GM12878 (cell line): Measurements from ENCODE around the gene CSRP1. TPM values are rescaled to one million over a fixed set of nuclear protein-coding genes. Genes with fewer than 3 reads are reported as not detected.

Source experiments
- ATAC-seq: fragments of 200-7000 bp; cut with Tn5 transposase; 3 replicates; pipeline ENCODE4 v1.9.1; 2020; ENCODE audit warnings: mild to moderate bottlenecking, moderate library complexity
- BruUV-seq: library from RNA; stranded (reverse); fragments of 400-500 nt; replicated peaks from 2 replicates; lab custom pipeline; 2021; lab: Mats Ljungman, UMichigan
- CTCF ChIA-PET: fragments of 300-600 bp; sonication (Branson Sonifier 250); formaldehyde crosslinking; extraction: SDS; loops from one replicate; lab custom pipeline; 2021; ENCODE audit warnings: inconsistent platforms; lab: Yijun Ruan, JAX
- POLR2A ChIA-PET: fragments of 350-600 bp; formaldehyde crosslinking; extraction: SDS; loops from one replicate; lab custom pipeline; 2021; ENCODE audit warnings: inconsistent platforms; lab: Charles Lee
- RAD21 ChIA-PET: fragments of 300-600 bp; sonication (Branson Sonifier 250); formaldehyde crosslinking; loops from one replicate; lab custom pipeline; 2023; ENCODE audit warnings: antibody characterized with exemption; ENCODE audit not compliant: unreplicated experiment; lab: Charles Lee
- SMC1A ChIA-PET: fragments of 300-600 bp; sonication (Branson Sonifier 250); formaldehyde crosslinking; loops from one replicate; lab custom pipeline; 2023; ENCODE audit not compliant: unreplicated experiment, uncharacterized antibody; lab: Charles Lee
- DNase-seq: peaks from one replicate; pipeline ENCODE4 v3.0.0-alpha.2; 2011; ENCODE audit warnings: low read depth, low spot score
- FAIRE-seq: peaks from 3 replicates; lab custom pipeline; 2011; peaks lifted over from hg19 to GRCh38; lab: Jason Lieb, UNC
- H2AFZ ChIP-seq: 2 replicates; pipeline ENCODE4 v1.6.0; 2011; ENCODE audit warnings: low read depth, low read length, control low read depth; ENCODE audit not compliant: control insufficient read depth
- H3K27ac ChIP-seq: 2 replicates; pipeline ENCODE4 v1.5.1; 2011; ENCODE audit warnings: control low read depth; ENCODE audit not compliant: control insufficient read depth, insufficient read depth
- H3K27me3 ChIP-seq, 2 experiments: replicated peaks in 1 of 2; 2 replicates each; pipeline versions ENCODE4 v1.6.0 to v1.6.1; 2011; ENCODE audit warnings: low read length in 1 of 2; ENCODE audit not compliant: control insufficient read depth in 2 of 2, insufficient read depth in 2 of 2
- H3K36me3 ChIP-seq, 2 experiments: 2 replicates each; pipeline ENCODE4 v1.5.1; 2011; ENCODE audit warnings: low read length in 1 of 2; ENCODE audit not compliant: control insufficient read depth in 2 of 2, insufficient read depth in 2 of 2
- H3K4me1 ChIP-seq: 2 replicates; pipeline ENCODE4 v1.6.1; 2011; ENCODE audit warnings: mild to moderate bottlenecking, low read length, moderate library complexity, mixed read lengths; ENCODE audit not compliant: control insufficient read depth, insufficient read depth
- H3K4me2 ChIP-seq: 2 replicates; pipeline ENCODE4 v1.6.0; 2011; ENCODE audit warnings: control low read depth; ENCODE audit not compliant: control insufficient read depth, insufficient read depth
- H3K4me3 ChIP-seq: fragments of 200-600 bp; sonication (generic); 2 replicates; pipeline ENCODE4 v1.5.1; 2016
- H3K79me2 ChIP-seq: 2 replicates; pipeline ENCODE4 v1.6.0; 2011; ENCODE audit warnings: low read length; ENCODE audit not compliant: control insufficient read depth, insufficient read depth
- H3K9ac ChIP-seq: 2 replicates; pipeline ENCODE4 v1.8.0; 2011; ENCODE audit warnings: low read length, control low read depth, mixed read lengths; ENCODE audit not compliant: control insufficient read depth, insufficient read depth
- H3K9me3 ChIP-seq: replicated peaks from 3 replicates; pipeline ENCODE4 v1.5.1; 2011; ENCODE audit warnings: mild to moderate bottlenecking, low read length; ENCODE audit not compliant: control insufficient read depth, insufficient read depth
- H4K20me1 ChIP-seq: 2 replicates; pipeline ENCODE4 v1.6.0; 2011; ENCODE audit not compliant: control insufficient read depth, insufficient read depth
- CREM ChIP-seq: IDR thresholded peaks from 2 replicates; pipeline ENCODE4 v1.6.1; 2014; ENCODE audit warnings: antibody characterized with exemption, low read depth
- LARP7 ChIP-seq: fragments of 450-650 bp; IDR thresholded peaks from 2 replicates; pipeline ENCODE4 v1.6.1; 2017; ENCODE audit warnings: mild to moderate bottlenecking
- SMC3 ChIP-seq: IDR thresholded peaks from 2 replicates; pipeline ENCODE4 v1.6.1; 2011; ENCODE audit warnings: low read length, improper control_type of control experiment, borderline replicate concordance
- SPI1 ChIP-seq: IDR thresholded peaks from 2 replicates; pipeline ENCODE4 v1.6.1; 2011; ENCODE audit warnings: low read depth, mild to moderate bottlenecking, low read length, moderate library complexity, borderline replicate concordance; ENCODE audit not compliant: insufficient read depth
- SUPT20H ChIP-seq: IDR thresholded peaks from 2 replicates; pipeline ENCODE4 v1.6.1; 2011; ENCODE audit warnings: low read depth, mild to moderate bottlenecking, low read length, moderate library complexity, borderline replicate concordance; ENCODE audit not compliant: control insufficient read depth
- TCF12 ChIP-seq: IDR thresholded peaks from 2 replicates; pipeline ENCODE4 v1.6.1; 2011; ENCODE audit warnings: low read depth, mild to moderate bottlenecking, low read length
- WGBS: methylation state at CpG from one replicate; pipeline ENCODE4 v1.1.6; 2016; ENCODE audit warnings: low lambda C conversion rate; ENCODE audit not compliant: insufficient replicate concordance, insufficient coverage; ENCODE audit errors: missing lambda C conversion rate; 5-methylcytosine and 5-hydroxymethylcytosine counted together
- in situ Hi-C: fragments of 300-500 bp; cut with MboI; formaldehyde crosslinking; loops from 9 replicates; pipeline ENCODE4 v1.14.3; 2018; ENCODE audit warnings: mixed read lengths
- intact Hi-C: fragments of 100-400 bp; cut with micrococcal nuclease; formaldehyde crosslinking; loops from one replicate; pipeline ENCODE4 v1.14.2; 2022; ENCODE audit not compliant: unreplicated experiment
- polyA plus RNA-seq, 11 experiments: library from polyadenylated mRNA; depleted of rRNA in 4 of 11; unstranded in 6 of 11; stranded (reverse) in 5 of 11; fragments of >200 nt; fragmentation: Nextera tagmentation in 4 of 11; fragmentation: Illumina TruSeq in 1 of 11; extraction: Ambion mirVana in 4 of 11; extraction: Trizol in 1 of 11; gene quantifications; 1 replicate in 1 of 11; 2 replicates in 10 of 11; pipeline versions ENCODE4 v1.2.1 to v1.2.3, GENCODE V29; 2011 to 2016; ENCODE audit warnings: inconsistent platforms in 2 of 11, missing spikeins in 2 of 11, low read depth in 1 of 11
- total RNA-seq, 4 experiments: library from RNA; depleted of rRNA in 3 of 4; stranded (reverse); fragments of >200 nt in 3 of 4; fragmentation: Illumina TruSeq in 1 of 4; extraction: Trizol in 1 of 4; gene quantifications; 2 replicates each; pipeline versions ENCODE4 v1.2.1 to v1.2.3, GENCODE V29; 2013 to 2021
- TF ChIP-seq, protein P1 (sequence below): IDR thresholded peaks from 2 replicates; pipeline ENCODE4 v1.6.1; 2012; ENCODE audit warnings: mild to moderate bottlenecking, low read depth, low read length
- TF ChIP-seq, protein P2 (sequence below): IDR thresholded peaks from 2 replicates; pipeline ENCODE4 v1.6.1; 2011; ENCODE audit warnings: low read depth, mild to moderate bottlenecking, low read length, moderate library complexity, borderline replicate concordance; ENCODE audit errors: extremely low read depth

CSRP1 gene
- total and polyA plus RNA-seq, 10 of the 15 experiments (the other 5 are each of a cell fraction or from before 2014, with no cell fraction given): 23.4 to 99.2 (median 80.7) TPM

DNA sequence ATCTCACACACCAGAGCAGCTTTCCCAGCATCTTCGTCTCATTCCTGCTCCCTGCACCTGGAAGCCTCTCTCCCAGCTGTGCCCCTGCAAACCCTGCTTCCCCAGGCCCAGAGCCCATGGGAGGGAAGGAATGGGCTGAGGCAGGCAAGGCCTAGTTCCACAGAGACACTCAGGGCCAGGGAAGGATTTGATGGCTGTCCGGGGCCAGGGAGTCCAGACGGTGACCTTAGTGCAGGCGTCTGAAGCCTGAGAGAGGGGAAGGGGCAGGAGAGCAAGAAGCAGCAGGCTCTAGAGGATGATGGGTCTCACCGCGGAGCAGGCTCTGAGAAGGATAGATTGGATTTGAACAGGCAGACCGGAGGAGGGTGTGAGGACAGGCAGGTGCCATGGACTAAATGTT lies 63.2 kb downstream of the CSRP1 start (continued):
- TF ChIP-seq, protein P1, sequence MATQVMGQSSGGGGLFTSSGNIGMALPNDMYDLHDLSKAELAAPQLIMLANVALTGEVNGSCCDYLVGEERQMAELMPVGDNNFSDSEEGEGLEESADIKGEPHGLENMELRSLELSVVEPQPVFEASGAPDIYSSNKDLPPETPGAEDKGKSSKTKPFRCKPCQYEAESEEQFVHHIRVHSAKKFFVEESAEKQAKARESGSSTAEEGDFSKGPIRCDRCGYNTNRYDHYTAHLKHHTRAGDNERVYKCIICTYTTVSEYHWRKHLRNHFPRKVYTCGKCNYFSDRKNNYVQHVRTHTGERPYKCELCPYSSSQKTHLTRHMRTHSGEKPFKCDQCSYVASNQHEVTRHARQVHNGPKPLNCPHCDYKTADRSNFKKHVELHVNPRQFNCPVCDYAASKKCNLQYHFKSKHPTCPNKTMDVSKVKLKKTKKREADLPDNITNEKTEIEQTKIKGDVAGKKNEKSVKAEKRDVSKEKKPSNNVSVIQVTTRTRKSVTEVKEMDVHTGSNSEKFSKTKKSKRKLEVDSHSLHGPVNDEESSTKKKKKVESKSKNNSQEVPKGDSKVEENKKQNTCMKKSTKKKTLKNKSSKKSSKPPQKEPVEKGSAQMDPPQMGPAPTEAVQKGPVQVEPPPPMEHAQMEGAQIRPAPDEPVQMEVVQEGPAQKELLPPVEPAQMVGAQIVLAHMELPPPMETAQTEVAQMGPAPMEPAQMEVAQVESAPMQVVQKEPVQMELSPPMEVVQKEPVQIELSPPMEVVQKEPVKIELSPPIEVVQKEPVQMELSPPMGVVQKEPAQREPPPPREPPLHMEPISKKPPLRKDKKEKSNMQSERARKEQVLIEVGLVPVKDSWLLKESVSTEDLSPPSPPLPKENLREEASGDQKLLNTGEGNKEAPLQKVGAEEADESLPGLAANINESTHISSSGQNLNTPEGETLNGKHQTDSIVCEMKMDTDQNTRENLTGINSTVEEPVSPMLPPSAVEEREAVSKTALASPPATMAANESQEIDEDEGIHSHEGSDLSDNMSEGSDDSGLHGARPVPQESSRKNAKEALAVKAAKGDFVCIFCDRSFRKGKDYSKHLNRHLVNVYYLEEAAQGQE: no peak
- TF ChIP-seq LARP7 (no peak), SPI1 (no peak), SUPT20H (no peak), TCF12 (no peak)
- TF ChIP-seq, protein P2, sequence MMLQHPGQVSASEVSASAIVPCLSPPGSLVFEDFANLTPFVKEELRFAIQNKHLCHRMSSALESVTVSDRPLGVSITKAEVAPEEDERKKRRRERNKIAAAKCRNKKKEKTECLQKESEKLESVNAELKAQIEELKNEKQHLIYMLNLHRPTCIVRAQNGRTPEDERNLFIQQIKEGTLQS: no peak

DNA sequence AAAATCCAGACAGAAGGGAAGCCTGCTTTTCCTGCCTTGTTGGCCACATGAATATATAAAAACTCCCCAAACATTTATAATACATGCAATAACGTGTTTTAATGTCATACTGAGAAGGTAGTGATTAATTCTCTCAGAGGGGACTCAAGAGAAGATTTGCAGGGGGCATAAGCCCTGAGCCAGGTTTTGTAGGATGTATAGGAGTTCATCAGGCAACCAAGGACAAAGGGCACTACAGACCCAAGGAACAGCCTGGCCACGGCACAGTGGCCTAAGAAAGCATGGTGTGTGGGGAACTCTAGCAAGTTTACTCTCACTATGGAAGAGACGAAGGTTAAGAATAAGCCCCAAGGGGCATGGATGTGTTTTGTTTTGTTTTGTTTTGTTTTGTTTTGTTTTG lies 70.0 kb downstream of the CSRP1 start:
- CTCF ChIA-PET: interaction anchor here (1.4 to 6.8 kb wide), 9 partner anchors 11 to 360 kb away, joined by 3 to 88 read pairs (median 27); no protein-coding TSS in a partner anchor
- 39% methylated on average over 3 of the region's 3 CpGs for WGBS
- Histone ChIP-seq H3K27ac (no peak overlapping the region), H2AFZ (no peak overlapping the region), H3K9me3 (no peaks in the 10 kb centered on the region), H3K27me3 (no peaks in the 10 kb centered on the region), H3K4me3 (no peak overlapping the region), H3K79me2 (no peaks in the 10 kb centered on the region), H3K4me2 (no peak overlapping the region), H3K4me1 (peaks cover 3% of the 10 kb centered on the region; the same call in 1 of the 2 replicates), H4K20me1 (no peaks in the 10 kb centered on the region), H3K9ac (no peak overlapping the region), H3K36me3 (no peaks in the 10 kb centered on the region)
- RAD21 ChIA-PET: interaction anchor here (2.0 kb wide), 4 partner anchors 10 to 51 kb away, joined by 10 to 44 read pairs (median 27); no protein-coding TSS in a partner anchor
- TF ChIP-seq SMC3 (no peak), CREM (no peak)
- no peak for DNase-seq
- BruUV-seq: no TSS peak
- POLR2A ChIA-PET: no interaction called here
- intact Hi-C loops (no loop called here), in situ Hi-C loops (no loop called here)
- SMC1A ChIA-PET: interaction anchor here (2.0 to 2.6 kb wide), 6 partner anchors 10 to 76 kb away, joined by 5 to 43 read pairs (median 26); no protein-coding TSS in a partner anchor
- no peak for FAIRE-seq
- no peak for ATAC-seq
